ENCODE data around the gene TATDN2.

Gene TATDN2

GRCh38 chr3:10249833-10250232 is 1.6 kb downstream of the TATDN2 start:
- Histone ChIP-seq H3K27me3 (no peaks in the 10 kb centered on the region), H3K36me3 (peaks cover 17% of the 10 kb centered on the region), H3K4me3 (ENCODE audit: low read depth in 1 of 2, low read length in 1 of 2) (peak overlapping the region; percentile 77 to 88), H3K4me1 (ENCODE audit: control insufficient read depth in 1 of 2, insufficient read depth in 1 of 2, low read depth in 1 of 2, low read length in 1 of 2) (peaks cover 69% of the 10 kb centered on the region in 2 experiments), H3K9me3 (no peaks in the 10 kb centered on the region), H3K27ac (peak overlapping the region; percentile 94)
- TF ChIP-seq, protein P1, sequence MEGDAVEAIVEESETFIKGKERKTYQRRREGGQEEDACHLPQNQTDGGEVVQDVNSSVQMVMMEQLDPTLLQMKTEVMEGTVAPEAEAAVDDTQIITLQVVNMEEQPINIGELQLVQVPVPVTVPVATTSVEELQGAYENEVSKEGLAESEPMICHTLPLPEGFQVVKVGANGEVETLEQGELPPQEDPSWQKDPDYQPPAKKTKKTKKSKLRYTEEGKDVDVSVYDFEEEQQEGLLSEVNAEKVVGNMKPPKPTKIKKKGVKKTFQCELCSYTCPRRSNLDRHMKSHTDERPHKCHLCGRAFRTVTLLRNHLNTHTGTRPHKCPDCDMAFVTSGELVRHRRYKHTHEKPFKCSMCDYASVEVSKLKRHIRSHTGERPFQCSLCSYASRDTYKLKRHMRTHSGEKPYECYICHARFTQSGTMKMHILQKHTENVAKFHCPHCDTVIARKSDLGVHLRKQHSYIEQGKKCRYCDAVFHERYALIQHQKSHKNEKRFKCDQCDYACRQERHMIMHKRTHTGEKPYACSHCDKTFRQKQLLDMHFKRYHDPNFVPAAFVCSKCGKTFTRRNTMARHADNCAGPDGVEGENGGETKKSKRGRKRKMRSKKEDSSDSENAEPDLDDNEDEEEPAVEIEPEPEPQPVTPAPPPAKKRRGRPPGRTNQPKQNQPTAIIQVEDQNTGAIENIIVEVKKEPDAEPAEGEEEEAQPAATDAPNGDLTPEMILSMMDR (IDR thresholded peaks at IDR 0.05) = no peak

- no peaks in the 10 kb centered on the region for H3K27me3 ChIP-seq
- H3K4me3 ChIP-seq (ENCODE audit: low read depth in 1 of 2, low read length in 1 of 2) = no peak overlapping the region
- peaks cover 24% of the 10 kb centered on the region for H3K36me3 ChIP-seq
- H3K27ac ChIP-seq = peak overlapping the region; percentile 58
- peaks cover 63 to 64% of the 10 kb centered on the region in 2 experiments for H3K4me1 ChIP-seq (ENCODE audit: control insufficient read depth in 1 of 2, insufficient read depth in 1 of 2, low read depth in 1 of 2, low read length in 1 of 2)
- TF ChIP-seq, protein P1 (IDR thresholded peaks at IDR 0.05) = no peak
- H3K9me3 ChIP-seq = no peaks in the 10 kb centered on the region
Observed at GRCh38 chr3:10251006-10251405, 2.7 kb downstream of the TATDN2 start.

DNA sequence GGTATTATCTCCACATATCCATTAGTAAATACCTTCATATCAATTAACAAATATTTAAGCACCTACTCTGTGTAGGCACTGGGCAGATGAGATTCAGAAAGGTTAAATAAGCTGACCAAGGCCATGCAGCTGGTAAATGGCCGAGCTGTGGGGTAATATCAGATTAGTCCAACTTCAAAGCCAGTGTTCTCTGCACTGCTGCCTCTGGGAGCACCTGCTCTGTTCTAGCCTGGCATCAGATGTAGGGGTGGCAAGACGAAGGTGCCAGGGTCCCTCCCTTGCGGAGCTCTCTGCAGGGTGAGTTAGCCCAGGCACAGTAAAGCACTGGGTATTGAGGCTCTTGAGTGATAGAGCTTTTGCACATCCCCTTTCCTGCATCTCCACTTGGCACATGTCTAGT is 5.5 kb downstream of the TATDN2 start:
- Histone ChIP-seq H3K4me3 (ENCODE audit: low read depth in 1 of 2, low read length in 1 of 2) (no peak overlapping the region), H3K27me3 (no peaks in the 10 kb centered on the region), H3K27ac (peak overlapping the region; percentile 63), H3K36me3 (peaks cover 34% of the 10 kb centered on the region), H3K4me1 (ENCODE audit: control insufficient read depth in 1 of 2, insufficient read depth in 1 of 2, low read depth in 1 of 2, low read length in 1 of 2) (peaks cover 53 to 56% of the 10 kb centered on the region in 2 experiments), H3K9me3 (no peaks in the 10 kb centered on the region)
- TF ChIP-seq, protein P1 (IDR thresholded peaks at IDR 0.05) = no peak

GRCh38 chr3:10255835-10256234 is 7.6 kb downstream of the TATDN2 start:
- TF ChIP-seq, protein P1 (IDR thresholded peaks at IDR 0.05) = no peak
- Histone ChIP-seq H3K36me3 (peaks cover 54% of the 10 kb centered on the region), H3K4me3 (ENCODE audit: low read depth in 1 of 2, low read length in 1 of 2) (no peak overlapping the region), H3K27me3 (no peaks in the 10 kb centered on the region), H3K4me1 (ENCODE audit: control insufficient read depth in 1 of 2, insufficient read depth in 1 of 2, low read depth in 1 of 2, low read length in 1 of 2) (peaks cover 32 to 35% of the 10 kb centered on the region in 2 experiments), H3K9me3 (no peaks in the 10 kb centered on the region), H3K27ac (peak overlapping the region; percentile 63)

GRCh38 chr3:10259036-10259435 is 10.8 kb downstream of the TATDN2 start:
- H3K4me3 ChIP-seq (ENCODE audit: low read depth in 1 of 2, low read length in 1 of 2) = no peak overlapping the region
- TF ChIP-seq, protein P1 (IDR thresholded peaks at IDR 0.05) = no peak
- peaks cover 16 to 18% of the 10 kb centered on the region in 2 experiments for H3K4me1 ChIP-seq (ENCODE audit: control insufficient read depth in 1 of 2, insufficient read depth in 1 of 2, low read depth in 1 of 2, low read length in 1 of 2)
- peaks cover 45% of the 10 kb centered on the region for H3K36me3 ChIP-seq
- H3K27ac ChIP-seq = peak overlapping the region; percentile 35
- H3K9me3 ChIP-seq = no peaks in the 10 kb centered on the region
- H3K27me3 ChIP-seq = no peaks in the 10 kb centered on the region

- Histone ChIP-seq H3K4me1 (ENCODE audit: control insufficient read depth in 1 of 2, insufficient read depth in 1 of 2, low read depth in 1 of 2, low read length in 1 of 2) (peaks cover 9 to 11% of the 10 kb centered on the region in 2 experiments), H3K9me3 (no peaks in the 10 kb centered on the region), H3K4me3 (ENCODE audit: low read depth in 1 of 2, low read length in 1 of 2) (no peak overlapping the region), H3K27me3 (no peaks in the 10 kb centered on the region), H3K36me3 (peaks cover 40% of the 10 kb centered on the region), H3K27ac (peak overlapping the region; percentile 35)
- TF ChIP-seq, protein P1 (IDR thresholded peaks at IDR 0.05) = no peak
Observed at GRCh38 chr3:10259798-10260197, 11.5 kb downstream of the TATDN2 start.

Measured in neutrophil (primary cell).